Breast epithelium (tissue), 3 donors: ENCODE data around the gene ACTR2.

Source experiments
- POLR2A ChIP-seq: fragments of 450-650 bp; IDR thresholded peaks from one replicate; pipeline ENCODE4 v1.6.1; 2016; ENCODE audit warnings: antibody characterized with exemption, mild to moderate bottlenecking, moderate library complexity
- TF ChIP-seq, protein P1 (sequence below), 3 donors: fragments of 450-650 bp; IDR thresholded peaks; one replicate each; pipeline ENCODE4 v1.5.1; 2016 to 2017; ENCODE audit warnings: antibody characterized with exemption in 3 of 3, mild to moderate bottlenecking in 3 of 3, moderate library complexity in 3 of 3

DNA sequence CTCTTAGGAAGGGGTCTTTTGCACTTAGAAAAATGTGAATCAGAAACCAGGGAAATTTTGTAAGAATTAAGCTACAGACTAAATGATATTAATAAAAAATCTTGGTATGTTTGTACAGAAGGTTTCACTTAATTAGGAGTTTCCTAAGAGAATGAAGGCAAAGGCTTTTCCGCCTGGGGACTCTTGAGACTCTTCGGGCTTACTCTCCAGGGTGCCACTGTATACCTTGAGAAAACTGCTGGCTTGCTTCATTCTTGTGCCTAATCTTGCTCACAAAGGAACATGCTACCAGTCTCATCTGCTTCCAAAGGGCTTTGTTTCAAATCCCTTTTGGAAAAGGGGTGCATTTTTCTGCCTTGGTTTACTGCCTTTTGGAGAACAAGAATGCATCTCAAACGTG is 49.5 kb downstream of the ACTR2 start:
- TF ChIP-seq, protein P1, sequence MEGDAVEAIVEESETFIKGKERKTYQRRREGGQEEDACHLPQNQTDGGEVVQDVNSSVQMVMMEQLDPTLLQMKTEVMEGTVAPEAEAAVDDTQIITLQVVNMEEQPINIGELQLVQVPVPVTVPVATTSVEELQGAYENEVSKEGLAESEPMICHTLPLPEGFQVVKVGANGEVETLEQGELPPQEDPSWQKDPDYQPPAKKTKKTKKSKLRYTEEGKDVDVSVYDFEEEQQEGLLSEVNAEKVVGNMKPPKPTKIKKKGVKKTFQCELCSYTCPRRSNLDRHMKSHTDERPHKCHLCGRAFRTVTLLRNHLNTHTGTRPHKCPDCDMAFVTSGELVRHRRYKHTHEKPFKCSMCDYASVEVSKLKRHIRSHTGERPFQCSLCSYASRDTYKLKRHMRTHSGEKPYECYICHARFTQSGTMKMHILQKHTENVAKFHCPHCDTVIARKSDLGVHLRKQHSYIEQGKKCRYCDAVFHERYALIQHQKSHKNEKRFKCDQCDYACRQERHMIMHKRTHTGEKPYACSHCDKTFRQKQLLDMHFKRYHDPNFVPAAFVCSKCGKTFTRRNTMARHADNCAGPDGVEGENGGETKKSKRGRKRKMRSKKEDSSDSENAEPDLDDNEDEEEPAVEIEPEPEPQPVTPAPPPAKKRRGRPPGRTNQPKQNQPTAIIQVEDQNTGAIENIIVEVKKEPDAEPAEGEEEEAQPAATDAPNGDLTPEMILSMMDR (IDR thresholded peaks at IDR 0.05) = no peak
- TF ChIP-seq POLR2A = no peak
